ENCODE results near the gene LPAR3. TPM values are rescaled to one million over a fixed set of nuclear protein-coding genes. Genes with fewer than 3 reads are reported as not detected.

LPAR3 gene
- total and polyA plus RNA-seq, 2 donors (not counting 1 experiment from before 2014, with no cell fraction given): not detected

DNA sequence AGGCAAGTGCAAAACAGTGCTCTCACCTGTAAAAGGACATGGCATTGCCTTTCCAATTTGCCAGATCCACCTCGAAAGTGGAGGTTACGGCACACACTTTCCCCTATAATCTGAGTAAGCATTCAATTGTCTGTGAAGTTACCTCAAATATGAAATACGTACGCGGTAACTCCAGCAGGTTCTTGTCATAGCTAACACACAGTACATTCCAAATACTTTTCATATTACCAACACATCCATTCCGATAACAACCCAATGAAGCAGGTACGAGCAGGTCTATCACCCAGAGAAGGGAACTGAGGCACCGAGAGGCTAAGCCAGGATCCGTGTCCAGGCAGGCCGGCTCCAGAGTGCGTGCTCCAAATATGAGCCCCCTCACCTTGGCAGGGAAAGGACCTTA, 46.8 kb upstream of the LPAR3 start:
- H3K4me3 Mint-ChIP-seq: no peak overlapping the region
- Histone ChIP-seq H3K36me3 (replicated peaks in 1 of 2; ENCODE audit: control extremely low read depth in 1 of 2, control insufficient read depth in 1 of 2, extremely low read depth in 1 of 2, insufficient read depth in 2 of 2, low read length in 1 of 2) (no peaks in the 10 kb centered on the region), H3K79me2 (ENCODE audit: control insufficient read depth, insufficient read depth, low read length) (no peaks in the 10 kb centered on the region), H3K4me1 (ENCODE audit: control insufficient read depth in 2 of 2, insufficient read depth in 2 of 2, low read length in 2 of 2) (peaks cover 0 to 7% of the 10 kb centered on the region in 2 donors), H3K9me3 (ENCODE audit: control extremely low read depth in 1 of 3, control insufficient read depth in 2 of 3, insufficient read depth in 1 of 3, low read length in 2 of 3) (no peaks in the 10 kb centered on the region), H3K4me2 (replicated peaks; ENCODE audit: low read depth, low read length, poor library complexity, severe bottlenecking) (no peak overlapping the region), H3K4me3 (ENCODE audit: control extremely low read depth in 1 of 5, extremely low read depth in 1 of 5, insufficient read depth in 1 of 5, low read depth in 2 of 5, low read length in 4 of 5) (no peak overlapping the region), H4K20me1 (ENCODE audit: control insufficient read depth, insufficient read depth, low read length, poor library complexity, severe bottlenecking) (no peaks in the 10 kb centered on the region), H3K27ac (ENCODE audit: low read length in 2 of 2) (no peak overlapping the region), H2AFZ (ENCODE audit: insufficient read depth, low read depth, low read length, poor library complexity, severe bottlenecking) (no peak overlapping the region), H3K9ac (ENCODE audit: low read length) (no peak overlapping the region), H3K27me3 (replicated peaks in 1 of 4; ENCODE audit: control extremely low read depth in 1 of 4, control insufficient read depth in 3 of 4, insufficient read depth in 4 of 4, low read length in 3 of 4) (no peaks in the 10 kb centered on the region)
- H3K9me3 Mint-ChIP-seq (ENCODE audit: insufficient read depth): no peaks in the 10 kb centered on the region
- ATAC-seq (ENCODE audit: low read depth) (no peak), DNase-seq (no peak)
- no peaks in the 10 kb centered on the region for H3K27me3 Mint-ChIP-seq
- POLR2A ChIA-PET: no interaction called here
- 100% methylated on average over 10 of the region's 11 CpGs for WGBS (ENCODE audit: insufficient coverage)
- CTCF ChIA-PET: interaction anchor here (6.0 to 11.9 kb wide), 2 partner anchors 84 to 87 kb away, joined by 45 to 458 read pairs; no protein-coding TSS in a partner anchor
- TF ChIP-seq, protein P1, sequence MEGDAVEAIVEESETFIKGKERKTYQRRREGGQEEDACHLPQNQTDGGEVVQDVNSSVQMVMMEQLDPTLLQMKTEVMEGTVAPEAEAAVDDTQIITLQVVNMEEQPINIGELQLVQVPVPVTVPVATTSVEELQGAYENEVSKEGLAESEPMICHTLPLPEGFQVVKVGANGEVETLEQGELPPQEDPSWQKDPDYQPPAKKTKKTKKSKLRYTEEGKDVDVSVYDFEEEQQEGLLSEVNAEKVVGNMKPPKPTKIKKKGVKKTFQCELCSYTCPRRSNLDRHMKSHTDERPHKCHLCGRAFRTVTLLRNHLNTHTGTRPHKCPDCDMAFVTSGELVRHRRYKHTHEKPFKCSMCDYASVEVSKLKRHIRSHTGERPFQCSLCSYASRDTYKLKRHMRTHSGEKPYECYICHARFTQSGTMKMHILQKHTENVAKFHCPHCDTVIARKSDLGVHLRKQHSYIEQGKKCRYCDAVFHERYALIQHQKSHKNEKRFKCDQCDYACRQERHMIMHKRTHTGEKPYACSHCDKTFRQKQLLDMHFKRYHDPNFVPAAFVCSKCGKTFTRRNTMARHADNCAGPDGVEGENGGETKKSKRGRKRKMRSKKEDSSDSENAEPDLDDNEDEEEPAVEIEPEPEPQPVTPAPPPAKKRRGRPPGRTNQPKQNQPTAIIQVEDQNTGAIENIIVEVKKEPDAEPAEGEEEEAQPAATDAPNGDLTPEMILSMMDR (IDR thresholded peaks at IDR 0.05): no peak
- TF ChIP-seq EZH2 (IDR thresholded peaks at IDR 0.05; ENCODE audit: borderline replicate concordance, insufficient read depth, low read depth, low read length, poor library complexity, severe bottlenecking): no peak
- H3K27ac Mint-ChIP-seq: no peak overlapping the region
- peaks cover 4% of the 10 kb centered on the region for H3K4me1 Mint-ChIP-seq
- intact Hi-C loops (cut with micrococcal nuclease): loop anchor here (5.0 to 10.0 kb wide), 4 partner anchors 768 to 1035 kb away; partner anchors contain the start of genes PRKACB and ZNHIT6

DNA sequence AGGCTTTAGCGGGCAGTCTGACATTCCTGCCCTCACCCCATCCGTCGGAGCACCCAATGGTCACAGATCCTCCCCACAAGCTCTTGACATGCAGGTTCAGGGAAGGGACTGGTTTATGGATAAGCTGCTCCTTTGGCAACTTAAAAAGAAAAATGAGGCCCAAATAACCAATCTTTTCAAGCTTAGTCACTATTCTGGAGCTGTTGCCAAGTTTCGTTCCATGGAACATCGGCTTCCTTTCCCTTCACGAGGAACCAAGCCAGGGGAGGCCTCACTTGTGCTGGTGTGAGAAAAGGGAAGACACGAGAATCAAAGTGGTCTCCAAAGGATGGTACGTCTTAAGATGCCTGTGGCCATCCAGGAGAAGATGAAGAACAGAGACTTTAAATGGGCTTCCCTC, 46.1 kb upstream of the LPAR3 start:
- Mint-ChIP-seq H3K27ac (no peak overlapping the region), H3K4me3 (no peak overlapping the region), H3K4me1 (peaks cover 2% of the 10 kb centered on the region), H3K27me3 (no peaks in the 10 kb centered on the region), H3K9me3 (ENCODE audit: insufficient read depth) (no peaks in the 10 kb centered on the region)
- Histone ChIP-seq H3K4me2 (replicated peaks; ENCODE audit: low read depth, low read length, poor library complexity, severe bottlenecking) (no peak overlapping the region), H3K9ac (ENCODE audit: low read length) (no peak overlapping the region), H3K9me3 (ENCODE audit: control extremely low read depth in 1 of 3, control insufficient read depth in 2 of 3, insufficient read depth in 1 of 3, low read length in 2 of 3) (no peaks in the 10 kb centered on the region), H4K20me1 (ENCODE audit: control insufficient read depth, insufficient read depth, low read length, poor library complexity, severe bottlenecking) (no peaks in the 10 kb centered on the region), H3K27ac (ENCODE audit: low read length in 2 of 2) (no peak overlapping the region), H3K36me3 (replicated peaks in 1 of 2; ENCODE audit: control extremely low read depth in 1 of 2, control insufficient read depth in 1 of 2, extremely low read depth in 1 of 2, insufficient read depth in 2 of 2, low read length in 1 of 2) (no peaks in the 10 kb centered on the region), H3K4me1 (ENCODE audit: control insufficient read depth in 2 of 2, insufficient read depth in 2 of 2, low read length in 2 of 2) (peaks cover 0 to 3% of the 10 kb centered on the region in 2 donors), H3K27me3 (replicated peaks in 1 of 4; ENCODE audit: control extremely low read depth in 1 of 4, control insufficient read depth in 3 of 4, insufficient read depth in 4 of 4, low read length in 3 of 4) (no peaks in the 10 kb centered on the region), H2AFZ (ENCODE audit: insufficient read depth, low read depth, low read length, poor library complexity, severe bottlenecking) (no peak overlapping the region), H3K4me3 (ENCODE audit: control extremely low read depth in 1 of 5, extremely low read depth in 1 of 5, insufficient read depth in 1 of 5, low read depth in 2 of 5, low read length in 4 of 5) (no peak overlapping the region), H3K79me2 (ENCODE audit: control insufficient read depth, insufficient read depth, low read length) (no peaks in the 10 kb centered on the region)
- DNase-seq (no peak), ATAC-seq (ENCODE audit: low read depth) (no peak)
- ChIA-PET CTCF (interaction anchor here (1.3 to 6.0 kb wide), 4 partner anchors 87 to 798 kb away, joined by 3 to 45 read pairs (median 4); no protein-coding TSS in a partner anchor), POLR2A (no interaction called here)
- intact Hi-C loops (cut with micrococcal nuclease): loop anchor here (5.0 to 10.0 kb wide), 3 partner anchors 797 to 1034 kb away; partner anchors contain the start of gene PRKACB
- no peak for TF ChIP-seq EZH2 (IDR thresholded peaks at IDR 0.05; ENCODE audit: borderline replicate concordance, insufficient read depth, low read depth, low read length, poor library complexity, severe bottlenecking)
- TF ChIP-seq, protein P1 (IDR thresholded peaks at IDR 0.05): no peak
- WGBS (ENCODE audit: insufficient coverage): 93% methylated on average over 3 of the region's 8 CpGs

Data from B cell (primary cell).